Measurements from ENCODE around the gene CRYBB1.

The CRYBB1 gene

DNA sequence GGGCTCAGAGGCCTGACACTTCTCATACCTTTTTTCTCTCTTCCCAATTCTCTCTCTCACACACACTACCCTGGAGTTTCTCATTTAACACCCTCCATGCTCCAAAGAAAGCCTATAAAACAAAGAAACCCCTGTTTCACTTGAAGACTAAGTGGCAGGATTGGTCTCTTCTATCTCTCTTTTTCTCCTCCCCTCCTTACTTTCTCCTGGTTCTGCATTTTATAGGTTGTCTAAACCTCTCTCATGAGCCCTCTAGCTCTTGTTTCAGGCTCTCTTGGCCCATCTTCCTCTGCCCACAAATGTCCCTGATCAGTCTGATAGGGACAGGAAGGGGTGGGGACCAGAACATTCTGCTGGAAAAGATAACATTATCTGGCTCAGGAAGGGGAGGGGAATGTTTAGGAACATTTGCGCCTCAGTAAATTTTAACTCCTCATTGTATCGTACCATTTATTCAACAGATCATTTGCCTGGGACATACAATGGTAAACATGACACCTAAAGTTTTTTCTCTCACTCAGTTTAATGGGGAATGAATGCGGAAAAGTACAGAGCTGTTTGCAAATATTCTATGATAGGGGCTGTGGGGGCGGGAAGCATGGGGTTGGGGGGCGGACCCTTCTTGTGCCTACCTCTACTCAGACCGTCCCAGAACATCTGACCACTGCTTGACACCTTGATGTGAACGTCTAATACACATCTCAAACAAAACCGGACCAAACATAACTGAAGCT, 14.8 kb upstream of the CRYBB1 start:
- DNase-seq (ENCODE audit: extremely low read depth, low read depth), result no peak
- TF ChIP-seq, protein P1, sequence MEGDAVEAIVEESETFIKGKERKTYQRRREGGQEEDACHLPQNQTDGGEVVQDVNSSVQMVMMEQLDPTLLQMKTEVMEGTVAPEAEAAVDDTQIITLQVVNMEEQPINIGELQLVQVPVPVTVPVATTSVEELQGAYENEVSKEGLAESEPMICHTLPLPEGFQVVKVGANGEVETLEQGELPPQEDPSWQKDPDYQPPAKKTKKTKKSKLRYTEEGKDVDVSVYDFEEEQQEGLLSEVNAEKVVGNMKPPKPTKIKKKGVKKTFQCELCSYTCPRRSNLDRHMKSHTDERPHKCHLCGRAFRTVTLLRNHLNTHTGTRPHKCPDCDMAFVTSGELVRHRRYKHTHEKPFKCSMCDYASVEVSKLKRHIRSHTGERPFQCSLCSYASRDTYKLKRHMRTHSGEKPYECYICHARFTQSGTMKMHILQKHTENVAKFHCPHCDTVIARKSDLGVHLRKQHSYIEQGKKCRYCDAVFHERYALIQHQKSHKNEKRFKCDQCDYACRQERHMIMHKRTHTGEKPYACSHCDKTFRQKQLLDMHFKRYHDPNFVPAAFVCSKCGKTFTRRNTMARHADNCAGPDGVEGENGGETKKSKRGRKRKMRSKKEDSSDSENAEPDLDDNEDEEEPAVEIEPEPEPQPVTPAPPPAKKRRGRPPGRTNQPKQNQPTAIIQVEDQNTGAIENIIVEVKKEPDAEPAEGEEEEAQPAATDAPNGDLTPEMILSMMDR (IDR thresholded peaks at IDR 0.05; ENCODE audit: low read depth, low read length), result no peak

DNA sequence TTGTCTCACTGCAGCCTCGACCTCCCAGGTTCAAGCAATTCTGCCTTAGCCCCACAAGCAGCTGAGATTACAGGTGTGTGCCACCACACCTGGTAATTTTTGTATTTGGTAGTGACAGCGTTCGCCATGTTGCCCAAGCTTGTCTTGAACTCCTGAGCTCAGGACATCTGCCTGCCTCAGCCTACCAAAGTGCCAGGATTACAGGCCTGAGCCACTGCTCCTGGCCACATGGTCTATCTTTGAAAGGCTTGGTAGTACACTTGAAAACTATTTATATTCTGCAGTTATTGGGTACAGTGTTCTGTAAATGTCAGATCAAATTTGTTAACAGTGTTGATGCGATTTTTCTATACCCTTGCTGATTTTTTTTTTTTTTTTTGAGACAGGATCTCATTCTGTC, 13.5 kb upstream of the CRYBB1 start:
- TF ChIP-seq, protein P1 (IDR thresholded peaks at IDR 0.05; ENCODE audit: low read depth, low read length), result no peak
- DNase-seq (ENCODE audit: extremely low read depth, low read depth), result no peak

DNA sequence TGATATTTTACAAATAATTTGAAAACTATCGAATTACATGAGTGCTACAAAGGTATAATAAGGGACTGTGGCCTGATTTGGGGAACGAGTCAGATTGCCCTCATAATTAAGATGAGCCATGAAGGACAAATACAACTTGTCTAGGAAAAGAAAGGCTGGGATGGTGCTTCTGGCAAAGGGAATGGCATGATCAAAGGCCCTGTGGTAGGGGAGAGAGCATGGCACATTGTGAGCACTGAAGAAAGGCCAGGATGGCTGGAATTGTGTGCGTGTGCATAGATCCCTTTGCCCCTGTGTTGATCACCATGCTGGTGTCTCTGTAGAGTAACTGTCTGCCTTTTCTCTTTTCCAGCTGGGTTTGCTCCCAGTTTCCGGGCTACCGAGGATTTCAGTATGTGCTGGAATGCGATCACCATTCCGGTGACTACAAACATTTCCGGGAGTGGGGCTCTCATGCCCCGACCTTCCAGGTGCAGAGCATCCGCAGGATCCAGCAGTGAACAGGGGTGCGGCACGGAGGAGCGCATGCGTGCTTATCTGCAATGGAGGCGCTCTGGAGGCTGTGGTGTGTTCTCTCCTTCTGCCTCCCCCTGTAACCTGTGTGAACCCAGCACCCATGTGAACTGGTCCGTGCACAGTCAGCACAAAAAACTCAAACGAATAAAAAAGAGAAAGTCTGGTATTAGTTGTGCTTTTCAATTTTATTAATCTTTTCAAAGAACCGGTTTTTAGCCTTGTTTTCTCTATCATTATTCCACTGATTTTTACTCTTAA, 12.3 kb upstream of the CRYBB1 start:
- TF ChIP-seq, protein P1 (IDR thresholded peaks at IDR 0.05; ENCODE audit: low read depth, low read length), result no peak
- DNase-seq (ENCODE audit: extremely low read depth, low read depth), result no peak

DNA sequence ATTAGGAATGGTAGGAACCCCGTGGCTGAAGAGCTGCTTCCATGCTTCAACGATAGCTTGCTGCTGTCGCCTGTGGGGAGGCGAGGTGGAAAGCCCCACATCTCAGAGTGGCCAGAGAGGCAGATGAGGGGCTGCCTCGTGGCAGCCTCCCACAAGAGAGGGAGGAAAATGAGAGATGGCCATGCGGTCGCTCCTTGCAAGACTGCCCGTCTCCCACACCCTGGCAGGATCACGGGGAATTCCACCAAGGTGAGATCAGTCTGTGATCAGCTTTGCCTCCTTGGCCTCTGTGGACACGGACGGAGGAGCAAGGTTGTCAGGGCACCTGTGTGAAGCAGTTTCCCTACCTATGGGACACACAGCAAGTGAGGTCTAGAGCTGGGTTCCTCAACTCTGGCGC, 7.0 kb upstream of the CRYBB1 start:
- no peak for DNase-seq (ENCODE audit: extremely low read depth, low read depth)
- TF ChIP-seq, protein P1 (IDR thresholded peaks at IDR 0.05; ENCODE audit: low read depth, low read length), result no peak

DNA sequence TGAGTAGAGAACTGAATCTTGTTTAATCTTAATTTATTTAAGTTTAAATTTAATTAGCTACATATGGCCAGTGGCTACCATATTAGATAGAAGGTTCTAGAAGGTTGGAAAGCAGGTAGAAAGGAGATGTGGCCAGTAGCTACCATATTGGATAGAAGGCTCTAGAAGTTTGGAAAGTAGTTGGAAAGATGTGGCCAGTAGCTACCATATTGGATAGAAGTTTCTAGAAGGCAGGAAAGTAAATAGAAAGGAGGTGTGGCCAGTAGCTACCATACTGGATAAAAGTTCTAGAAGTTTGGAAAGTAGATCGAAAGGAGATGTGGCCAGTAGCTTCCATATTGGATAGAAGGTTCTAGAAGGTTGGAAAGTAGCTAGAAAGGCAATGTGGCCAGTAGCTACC, 6.2 kb upstream of the CRYBB1 start:
- TF ChIP-seq, protein P1 (IDR thresholded peaks at IDR 0.05; ENCODE audit: low read depth, low read length), result no peak

DNA sequence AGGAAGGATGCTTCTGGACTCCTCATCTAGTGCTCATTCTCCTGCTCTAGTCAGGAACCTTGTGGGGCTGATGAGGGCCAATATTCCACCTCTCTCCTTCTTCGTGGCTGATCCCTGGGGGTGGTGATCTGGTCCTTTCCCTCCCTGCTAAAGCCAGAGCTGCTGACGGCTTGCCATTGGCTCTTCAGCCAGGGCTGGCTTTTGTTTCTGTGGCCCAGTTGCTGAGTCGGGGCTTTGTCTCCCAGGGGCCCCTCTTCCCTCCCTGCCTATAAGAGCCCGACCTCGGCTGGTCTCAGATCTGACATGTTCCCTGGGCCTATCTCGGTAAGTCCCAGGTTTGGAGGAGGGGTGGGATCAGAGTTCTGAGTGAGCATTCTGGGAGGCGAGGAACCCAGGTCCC, 3.8 kb upstream of the CRYBB1 start, which contains the start of gene CRYBA4:
Gene CRYBA4 (plus strand): TSS at position 301 of the 400 bp plus-strand sequence. CDS start 634 bp downstream, outside the sequence.
- no peak for DNase-seq (ENCODE audit: extremely low read depth, low read depth)
- TF ChIP-seq, protein P1 (IDR thresholded peaks at IDR 0.05; ENCODE audit: low read depth, low read length), result no peak

More for the DNA sequence above, 6.2 kb upstream of the CRYBB1 start:
- no peak for DNase-seq (ENCODE audit: extremely low read depth, low read depth)

DNA sequence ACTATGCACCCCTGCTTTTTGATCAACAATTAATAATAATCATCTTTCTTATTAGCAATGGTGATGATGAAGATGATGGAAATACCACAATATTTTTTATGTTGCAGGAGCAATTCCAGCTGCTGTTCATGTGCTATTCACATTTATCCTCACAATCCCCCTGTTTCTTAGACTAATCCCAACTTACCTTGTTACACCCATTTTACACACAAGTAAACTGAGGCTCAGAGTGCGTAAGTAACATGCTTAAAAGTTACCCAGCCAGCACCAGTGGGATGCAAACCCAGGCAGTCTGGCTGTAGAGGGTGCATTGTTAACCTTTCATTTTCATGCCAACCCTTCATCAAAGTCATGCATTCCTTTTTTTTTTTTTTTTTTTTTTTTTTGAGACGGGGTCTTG, 2.4 kb upstream of the CRYBB1 start:
- DNase-seq (ENCODE audit: extremely low read depth, low read depth), result no peak
- TF ChIP-seq, protein P1 (IDR thresholded peaks at IDR 0.05; ENCODE audit: low read depth, low read length), result no peak

All from AG09319 (cell line).